SK-N-SH (cell line): ENCODE results near the gene CATSPER4. TPM values are rescaled to one million over a fixed set of nuclear protein-coding genes. Genes with fewer than 3 reads are reported as not detected.

ENCODE experiments used
- CTCF ChIA-PET: fragments of 300-600, 350-600 bp; formaldehyde crosslinking; extraction: SDS; loops from one replicate; lab custom pipeline; 2021; lab: Yijun Ruan, JAX
- POLR2A ChIA-PET: fragments of 350-600 bp; sonication (Branson Sonifier 250); formaldehyde crosslinking; extraction: SDS; loops from one replicate; lab custom pipeline; 2020; ENCODE audit warnings: antibody characterized with exemption, inconsistent platforms; lab: Yijun Ruan, JAX
- DNase-seq: peaks from one replicate; pipeline ENCODE4 v3.0.0; 2012
- H2AFZ ChIP-seq: fragments of 200-600 bp; sonication (generic); 2 replicates; pipeline ENCODE4 v1.8.1; 2016; ENCODE audit warnings: antibody characterized with exemption, mild to moderate bottlenecking, low read depth
- H3F3A ChIP-seq: fragments of 200-600 bp; sonication (generic); replicated peaks from 2 replicates; pipeline ENCODE3; 2016; ENCODE audit warnings: antibody characterized with exemption, mild to moderate bottlenecking; ENCODE audit not compliant: insufficient read depth
- H3K27ac ChIP-seq, 2 experiments: fragments of 200-500 bp in 1 of 2; fragments of 200-600 bp in 1 of 2; sonication (Bioruptor generic) in 1 of 2; sonication (generic), shearing (Covaris generic) in 1 of 2; 2 replicates each; pipeline versions ENCODE4 v1.5.1 to v1.6.1; 2014 to 2016; ENCODE audit warnings: low read depth in 2 of 2, inconsistent platforms in 1 of 2, low read length in 1 of 2, mild to moderate bottlenecking in 1 of 2, mixed read lengths in 1 of 2
- H3K27me3 ChIP-seq: fragments of 200-600 bp; sonication (generic), shearing (Covaris generic); 2 replicates; pipeline ENCODE4 v1.6.1; 2016; ENCODE audit warnings: mixed run types; ENCODE audit not compliant: insufficient read depth
- H3K36me3 ChIP-seq, 2 experiments: fragments of 200-500 bp in 1 of 2; fragments of 200-600 bp in 1 of 2; sonication (Bioruptor generic) in 1 of 2; sonication (generic) in 1 of 2; replicated peaks in 1 of 2; 2 replicates each; pipeline versions ENCODE3 to v1.5.1; 2014 to 2016; ENCODE audit warnings: low read length in 1 of 2, mild to moderate bottlenecking in 1 of 2; ENCODE audit not compliant: insufficient read depth in 2 of 2, control insufficient read depth in 1 of 2
- H3K4me1 ChIP-seq, 2 experiments: fragments of 200-500 bp in 1 of 2; fragments of 200-600 bp in 1 of 2; sonication (Bioruptor generic) in 1 of 2; sonication (generic), shearing (Covaris generic) in 1 of 2; 2 replicates each; pipeline versions ENCODE4 v1.5.1 to v1.6.1; 2014 to 2016; ENCODE audit warnings: low read depth in 1 of 2, low read length in 1 of 2, mixed run types in 1 of 2; ENCODE audit not compliant: insufficient read depth in 2 of 2, control insufficient read depth in 1 of 2
- H3K4me2 ChIP-seq: fragments of 200-600 bp; sonication (generic), shearing (Covaris generic); 2 replicates; pipeline ENCODE4 v1.6.1; 2017; ENCODE audit warnings: mixed run types
- H3K4me3 ChIP-seq, 2 experiments: fragments of 200-500 bp in 1 of 2; fragments of 200-600 bp in 1 of 2; sonication (Bioruptor generic) in 1 of 2; sonication (generic), shearing (Covaris generic) in 1 of 2; 2 replicates each; pipeline versions ENCODE4 v1.5.1 to v1.8.1; 2014 to 2016; ENCODE audit warnings: low read depth in 2 of 2, inconsistent platforms in 1 of 2, low read length in 1 of 2, mild to moderate bottlenecking in 1 of 2, mixed read lengths in 1 of 2, moderate library complexity in 1 of 2
- H3K79me2 ChIP-seq: fragments of 200-600 bp; sonication (generic); 2 replicates; pipeline ENCODE4 v1.8.1; 2017; ENCODE audit warnings: mild to moderate bottlenecking; ENCODE audit not compliant: insufficient read depth
- H3K9ac ChIP-seq: fragments of 200-600 bp; sonication (generic); 2 replicates; pipeline ENCODE4 v1.6.1; 2017; ENCODE audit warnings: mixed run types
- H3K9me2 ChIP-seq: fragments of 200-600 bp; sonication (generic); 2 replicates; pipeline ENCODE4 v1.6.1; 2017; ENCODE audit warnings: mixed run types
- H3K9me3 ChIP-seq: fragments of 200-600 bp; sonication (generic); 2 replicates; pipeline ENCODE4 v1.6.1; 2017; ENCODE audit warnings: mixed run types, mild to moderate bottlenecking, moderate library complexity
- H4K20me1 ChIP-seq: fragments of 200-600 bp; sonication (generic); 2 replicates; pipeline ENCODE4 v1.6.1; 2017; ENCODE audit warnings: mild to moderate bottlenecking, mixed run types; ENCODE audit not compliant: insufficient read depth
- CTCF ChIP-seq: fragments of 200-600 bp; sonication (generic); IDR thresholded peaks from 2 replicates; pipeline ENCODE4 v1.6.1; 2017; ENCODE audit warnings: antibody characterized with exemption, mild to moderate bottlenecking, moderate library complexity
- EP300 ChIP-seq, 2 experiments: IDR thresholded peaks; 2 replicates each; pipeline versions ENCODE4 v1.4.0 to v1.6.1; 2012; ENCODE audit warnings: borderline replicate concordance in 1 of 2, low read depth in 1 of 2, low read length in 1 of 2
- FOSL2 ChIP-seq: IDR thresholded peaks from 2 replicates; pipeline ENCODE4 v1.4.0; 2012; ENCODE audit warnings: low read depth, mild to moderate bottlenecking, moderate library complexity, borderline replicate concordance
- FOXJ3 ChIP-seq: sonication (generic); formaldehyde crosslinking; IDR thresholded peaks from 2 replicates; pipeline ENCODE4 v1.5.1; 2020; ENCODE audit warnings: mild to moderate bottlenecking, missing genetic modification reagents
- FOXM1 ChIP-seq: IDR thresholded peaks from 2 replicates; pipeline ENCODE4 v1.4.0; 2012; ENCODE audit warnings: low read depth, mild to moderate bottlenecking
- GABPA ChIP-seq: IDR thresholded peaks from 2 replicates; pipeline ENCODE4 v1.4.0; 2012; ENCODE audit warnings: low read depth, mild to moderate bottlenecking
- GATA2 ChIP-seq: sonication (generic); formaldehyde crosslinking; IDR thresholded peaks from 2 replicates; pipeline ENCODE4 v1.5.0; 2020; ENCODE audit warnings: mild to moderate bottlenecking, missing genetic modification reagents
- IRF3 ChIP-seq: fragments of 150-350 bp; IDR thresholded peaks from 2 replicates; pipeline ENCODE4 v1.6.1; 2016; ENCODE audit warnings: mild to moderate bottlenecking, low read depth, low read length
- MAX ChIP-seq: IDR thresholded peaks from 2 replicates; pipeline ENCODE4 v1.4.0; 2012; ENCODE audit warnings: low read depth
- MEF2A ChIP-seq: IDR thresholded peaks from 2 replicates; pipeline ENCODE4 v1.4.0; 2012; ENCODE audit warnings: low read depth, borderline replicate concordance
- RAD21 ChIP-seq: IDR thresholded peaks from 2 replicates; pipeline ENCODE4 v1.6.1; 2012; ENCODE audit warnings: mild to moderate bottlenecking, low read length
- RCOR1 ChIP-seq: fragments of 150-350 bp; IDR thresholded peaks from 2 replicates; pipeline ENCODE4 v1.6.1; 2017; ENCODE audit warnings: antibody characterized with exemption, low read length
- RFX5 ChIP-seq: IDR thresholded peaks from 2 replicates; pipeline ENCODE4 v1.6.1; 2012; ENCODE audit warnings: mild to moderate bottlenecking, improper control_type of control experiment, low read length
- RXRA ChIP-seq: IDR thresholded peaks from 2 replicates; pipeline ENCODE4 v1.4.0; 2012; ENCODE audit warnings: low read depth, mild to moderate bottlenecking, borderline replicate concordance
- TAF1 ChIP-seq: IDR thresholded peaks from 2 replicates; pipeline ENCODE4 v1.6.1; 2012; ENCODE audit warnings: low read depth, mild to moderate bottlenecking, low read length, moderate library complexity, borderline replicate concordance
- TCF12 ChIP-seq: IDR thresholded peaks from 2 replicates; pipeline ENCODE4 v1.4.0; 2012
- TEAD4 ChIP-seq: IDR thresholded peaks from 2 replicates; pipeline ENCODE4 v1.4.0; 2012; ENCODE audit warnings: mild to moderate bottlenecking, borderline replicate concordance; ENCODE audit not compliant: insufficient read depth
- USF2 ChIP-seq: fragments of 150-350 bp; IDR thresholded peaks from 2 replicates; pipeline ENCODE4 v1.6.1; 2017; ENCODE audit warnings: antibody characterized with exemption, low read length, low read depth, borderline replicate concordance
- YY1 ChIP-seq: IDR thresholded peaks from 2 replicates; pipeline ENCODE4 v1.4.0; 2012; ENCODE audit warnings: low read depth, mild to moderate bottlenecking
- WGBS: methylation state at CpG from one replicate; pipeline ENCODE4 v1.1.6; 2017; ENCODE audit warnings: low lambda C conversion rate; 5-methylcytosine and 5-hydroxymethylcytosine counted together
- polyA plus RNA-seq, 3 experiments: library from polyadenylated mRNA; depleted of rRNA; stranded (reverse); fragments of >200 nt; gene quantifications; 2 replicates each; pipeline ENCODE4 v1.2.3, GENCODE V29; 2012

CATSPER4 gene
- polyA plus RNA-seq, 1 of the 3 experiments (the other 2 are of a cell fraction), result not detected

GRCh38 chr1:26203642-26204318 lies 13.4 kb downstream of the CATSPER4 start:
- no peak for DNase-seq
- H3K9me2 ChIP-seq, result no peaks in the 10 kb centered on the region
- no peak overlapping the region for H3K9ac ChIP-seq
- no peaks in the 10 kb centered on the region for H3K9me3 ChIP-seq
- 52% methylated on average over 5 of the region's 9 CpGs for WGBS
- POLR2A ChIA-PET, result no interaction called here
- H3K79me2 ChIP-seq, result no peaks in the 10 kb centered on the region
- H3K4me2 ChIP-seq, result no peak overlapping the region
- no peak overlapping the region for H2AFZ ChIP-seq
- H3K27ac ChIP-seq, result no peak overlapping the region
- H3K4me1 ChIP-seq, result no peaks in the 10 kb centered on the region
- no peak overlapping the region for H3K4me3 ChIP-seq
- CTCF ChIA-PET, result interaction anchor here (0.7 to 1.4 kb wide), 3 partner anchors 34 to 161 kb away, joined by 3 read pairs; partner anchors contain the start of gene ZNF593
- no peaks in the 10 kb centered on the region for H3F3A ChIP-seq
- no peaks in the 10 kb centered on the region for H3K36me3 ChIP-seq
- H4K20me1 ChIP-seq, result no peaks in the 10 kb centered on the region
- TF ChIP-seq CTCF, result no peak
- TF ChIP-seq MEF2A, result no peak
- no peak for TF ChIP-seq MAX
- no peak for TF ChIP-seq RFX5
- no peak for TF ChIP-seq TAF1
- no peak for TF ChIP-seq EP300 (IDR thresholded peaks at IDR 0.05; ENCODE audit: borderline replicate concordance in 1 of 2, low read depth in 1 of 2, low read length in 1 of 2)
- no peak for TF ChIP-seq FOXM1
- TF ChIP-seq RCOR1, result no peak
- TF ChIP-seq RAD21, result no peak
- TF ChIP-seq GATA2 (CRISPR knock-in tag), result no peak
- no peak for TF ChIP-seq RXRA
- TF ChIP-seq FOSL2, result no peak
- TF ChIP-seq FOXJ3 (CRISPR knock-in tag), result no peak
- no peak for TF ChIP-seq IRF3
- no peak for TF ChIP-seq USF2
- TF ChIP-seq TEAD4, result no peak
- no peak for TF ChIP-seq TCF12
- TF ChIP-seq YY1, result no peak
- TF ChIP-seq GABPA, result no peak
- no peaks in the 10 kb centered on the region; the same call in 1 of the 2 replicates for H3K27me3 ChIP-seq
